Activated CD4-positive, alpha-beta T cell treated with anti-CD3 and anti-CD28 coated beads for 36 hours (primary cell): ENCODE measurements around the gene NAA50. TPM values are rescaled to one million over a fixed set of nuclear protein-coding genes. Genes with fewer than 3 reads are reported as not detected.
A peak's percentile ranks its signal among the peaks of the same experiment; 100 is the strongest.

Experiments used
- ATAC-seq: fragments of 200-7000 bp; cut with Tn5 transposase; one replicate; pipeline ENCODE4 v1.10.0; 2021; ENCODE audit warnings: mild to moderate bottlenecking, moderate library complexity
- CTCF ChIA-PET: fragments of 350-600 bp; sonication (Branson Sonifier 250); formaldehyde crosslinking; loops from one replicate; lab custom pipeline; 2021; ENCODE audit warnings: antibody characterized with exemption; lab: Charles Lee
- POLR2A ChIA-PET: fragments of 350-600 bp; sonication (Branson Sonifier 250); formaldehyde crosslinking; loops from one replicate; lab custom pipeline; 2021; ENCODE audit warnings: antibody characterized with exemption, inconsistent platforms; lab: Charles Lee
- DNase-seq: peaks from one replicate; pipeline ENCODE4 v3.0.0-alpha.2; 2020
- H3K27ac Mint-ChIP-seq: one replicate; pipeline ENCODE4 v1.8.0; 2021; ENCODE audit warnings: mixed read lengths
- H3K27me3 Mint-ChIP-seq: one replicate; pipeline ENCODE4 v1.8.0; 2021; ENCODE audit warnings: mixed read lengths
- H3K36me3 Mint-ChIP-seq: one replicate; pipeline ENCODE4 v1.8.0; 2021; ENCODE audit warnings: low read depth, mixed read lengths
- H3K4me1 Mint-ChIP-seq: one replicate; pipeline ENCODE4 v1.8.0; 2021; ENCODE audit warnings: mixed read lengths
- H3K4me3 Mint-ChIP-seq: one replicate; pipeline ENCODE4 v1.8.0; 2021; ENCODE audit warnings: mild to moderate bottlenecking, moderate library complexity, mixed read lengths
- H3K9me3 Mint-ChIP-seq: one replicate; pipeline ENCODE4 v1.8.0; 2021; ENCODE audit warnings: low read depth, mixed read lengths
- intact Hi-C, 2 experiments: fragments of 100-400 bp; cut with DNase I in 1 of 2; cut with micrococcal nuclease in 1 of 2; formaldehyde crosslinking; loops; one replicate each; pipeline versions ENCODE4 v1.14.2 to v1.15.1; 2022 to 2024; cut with DNase I, micrococcal nuclease
- total RNA-seq, 2 experiments: library from RNA; stranded (reverse); gene quantifications; one replicate each; pipeline ENCODE4 v1.2.3, GENCODE V29; 2021

The NAA50 gene
- total RNA-seq = 100 to 1,000 TPM in 1 of 2 experiments, 10 to 100 TPM in 1; 97.1 to 122 TPM

DNA sequence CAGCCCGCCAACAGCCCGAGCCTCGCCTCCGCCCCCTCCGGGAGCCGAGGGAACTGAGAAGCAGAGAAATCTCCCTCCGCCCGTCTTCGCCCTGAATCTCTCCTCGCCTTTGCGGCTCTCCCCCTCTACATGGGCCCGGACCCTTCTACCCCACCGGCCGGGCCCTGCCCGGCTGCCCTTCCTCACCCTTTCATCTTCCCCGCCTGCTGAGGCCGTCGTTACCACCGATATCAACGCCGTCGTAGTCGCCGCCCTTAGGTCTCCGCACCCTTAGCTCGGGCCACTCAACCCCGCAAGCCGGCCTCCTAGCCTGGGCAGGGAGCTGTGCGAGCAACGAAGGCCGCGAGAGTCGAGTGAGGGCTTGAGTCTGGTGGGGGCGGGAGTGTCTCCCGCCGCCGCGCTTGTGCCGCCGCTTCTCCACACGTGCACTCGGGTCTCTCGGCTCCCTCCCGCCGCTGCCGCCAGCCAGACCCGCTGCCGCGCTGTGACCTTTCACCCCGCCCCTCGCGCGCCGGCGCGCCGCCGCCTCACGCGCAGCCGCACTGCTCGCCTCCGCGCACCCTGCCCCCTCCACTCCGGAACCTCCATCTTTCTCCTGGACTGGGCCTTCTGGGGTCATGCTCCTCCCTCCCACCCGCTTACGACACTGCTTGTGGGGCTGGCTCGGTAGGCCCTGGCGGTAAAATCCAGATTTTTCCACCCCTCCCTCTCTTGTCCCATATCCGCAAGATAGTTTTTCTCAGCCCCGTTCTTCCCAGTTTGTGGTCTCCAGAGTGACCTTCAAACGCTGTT lies at the start of gene NAA50:
TSS of gene NAA50 (minus strand) at position 494 of the 792 bp plus-strand sequence. CDS start at position 194, 300 bp downstream.
- CTCF ChIA-PET = interaction anchor here (0.6 to 8.2 kb wide), 16 partner anchors 10 to 475 kb away, joined by 3 to 101 read pairs (median 4); partner anchors contain the start of genes GRAMD1C and USF3
- H3K27me3 Mint-ChIP-seq = no peaks in the 10 kb centered on the region
- peaks cover 66% of the 10 kb centered on the region for H3K4me1 Mint-ChIP-seq
- DNase-seq (peak; percentile 96), ATAC-seq (peak; percentile 68)
- peak within 1 kb of the TSS; percentile 100 for H3K27ac Mint-ChIP-seq
- intact Hi-C loops = loop anchor here (1.0 to 10.0 kb wide), 22 partner anchors 10 to 1909 kb away; partner anchors contain the start of genes CCDC191 (in 2 of the 2), QTRT2 (in 2 of the 2), SIDT1 (in 2 of the 2) and USF3 (in 2 of the 2)
- peak within 1 kb of the TSS; percentile 93 for H3K4me3 Mint-ChIP-seq
- H3K36me3 Mint-ChIP-seq = peaks cover 25% of the 10 kb centered on the region
- no peaks in the 10 kb centered on the region for H3K9me3 Mint-ChIP-seq
- POLR2A ChIA-PET = interaction anchor here (1.0 to 2.7 kb wide), 3 partner anchors 9 to 231 kb away, joined by 4 to 10 read pairs (median 7); partner anchors contain the start of genes SPICE1 and USF3

DNA sequence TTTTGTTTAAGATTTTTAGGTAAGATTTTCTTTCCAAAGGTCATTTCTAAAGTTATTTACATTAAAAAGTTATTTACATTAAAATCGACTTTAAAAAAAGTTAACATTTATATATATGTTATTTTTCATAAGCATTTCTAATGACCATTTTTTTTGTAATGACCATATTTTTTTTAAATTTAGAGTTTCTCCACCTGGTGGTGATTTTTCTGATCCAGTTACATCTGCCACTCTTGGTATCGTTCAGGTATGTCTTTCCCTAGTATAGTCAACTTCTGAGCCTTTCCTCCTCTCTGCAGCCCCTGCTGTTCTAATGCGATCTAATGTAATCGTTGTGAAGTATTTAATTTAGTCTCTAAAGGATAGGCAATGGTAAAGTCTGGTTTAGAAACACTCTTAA lies 49.6 kb upstream of the NAA50 start:
- Mint-ChIP-seq H3K4me3 (no peak overlapping the region), H3K27ac (no peak overlapping the region), H3K4me1 (no peaks in the 10 kb centered on the region), H3K9me3 (no peaks in the 10 kb centered on the region), H3K36me3 (peaks cover 19% of the 10 kb centered on the region), H3K27me3 (no peaks in the 10 kb centered on the region)
- DNase-seq (no peak), ATAC-seq (no peak)
- ChIA-PET POLR2A (no interaction called here), CTCF (interaction anchor here (1.3 to 1.6 kb wide), 2 partner anchors 55 to 58 kb away, joined by 3 to 5 read pairs; no protein-coding TSS in a partner anchor)
- intact Hi-C loops = no loop called here

GRCh38 chr3:113794526-113794925 lies 48.5 kb upstream of the NAA50 start:
- Mint-ChIP-seq H3K9me3 (no peaks in the 10 kb centered on the region), H3K4me3 (no peak overlapping the region), H3K27me3 (no peaks in the 10 kb centered on the region), H3K27ac (no peak overlapping the region), H3K36me3 (peaks cover 16% of the 10 kb centered on the region), H3K4me1 (no peaks in the 10 kb centered on the region)
- POLR2A ChIA-PET = no interaction called here
- DNase-seq = no peak
- intact Hi-C loops = no loop called here
- ATAC-seq = no peak
- CTCF ChIA-PET = interaction anchor here (0.6 kb wide), 1 partner anchor 96 kb away, joined by 3 read pairs; no protein-coding TSS in a partner anchor

GRCh38 chr3:113791381-113791780 lies 45.3 kb upstream of the NAA50 start:
- POLR2A ChIA-PET = no interaction called here
- intact Hi-C loops = no loop called here

DNA sequence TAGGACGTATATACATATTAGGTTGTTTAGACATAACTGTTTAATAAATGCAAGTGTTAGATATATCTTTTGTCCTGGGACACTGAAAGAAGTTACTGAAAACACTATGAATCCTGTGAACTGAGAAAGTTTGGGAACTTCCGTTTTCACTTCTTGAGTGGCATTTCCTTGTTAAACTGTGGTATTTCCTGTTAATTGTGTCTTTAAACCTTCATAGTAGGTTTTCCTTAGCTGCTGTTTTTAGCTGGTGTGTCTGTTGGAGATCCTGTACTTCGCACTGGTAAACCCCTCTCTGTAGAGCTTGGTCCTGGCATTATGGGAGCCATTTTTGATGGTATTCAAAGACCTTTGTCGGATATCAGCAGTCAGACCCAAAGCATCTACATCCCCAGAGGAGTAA lies 37.9 kb upstream of the NAA50 start:
- POLR2A ChIA-PET = no interaction called here
- no peak overlapping the region for H3K27ac Mint-ChIP-seq
- peaks cover 17% of the 10 kb centered on the region for H3K36me3 Mint-ChIP-seq

More at GRCh38 chr3:113791381-113791780, 45.3 kb upstream of the NAA50 start:
- H3K27me3 Mint-ChIP-seq = no peaks in the 10 kb centered on the region
- DNase-seq (no peak), ATAC-seq (no peak)
- no peaks in the 10 kb centered on the region for H3K4me1 Mint-ChIP-seq
- peaks cover 15% of the 10 kb centered on the region for H3K36me3 Mint-ChIP-seq
- no peak overlapping the region for H3K27ac Mint-ChIP-seq
- H3K4me3 Mint-ChIP-seq = no peak overlapping the region
- CTCF ChIA-PET = interaction anchor here (1.4 to 3.5 kb wide), 2 partner anchors 35 to 55 kb away, joined by 3 to 12 read pairs; no protein-coding TSS in a partner anchor
- no peaks in the 10 kb centered on the region for H3K9me3 Mint-ChIP-seq

GRCh38 chr3:113783463-113783862 lies 37.4 kb upstream of the NAA50 start:
- DNase-seq = no peak
- peak; percentile 44 for ATAC-seq
- peaks cover 17% of the 10 kb centered on the region for H3K36me3 Mint-ChIP-seq
- H3K27ac Mint-ChIP-seq = no peak overlapping the region
- no peaks in the 10 kb centered on the region for H3K9me3 Mint-ChIP-seq
- H3K27me3 Mint-ChIP-seq = no peaks in the 10 kb centered on the region
- peaks cover 3% of the 10 kb centered on the region for H3K4me1 Mint-ChIP-seq
- H3K4me3 Mint-ChIP-seq = no peak overlapping the region
- POLR2A ChIA-PET = no interaction called here
- intact Hi-C loops = no loop called here
- CTCF ChIA-PET = interaction anchor here (1.1 to 1.7 kb wide), 2 partner anchors 32 to 47 kb away, joined by 4 to 10 read pairs; no protein-coding TSS in a partner anchor

More for the DNA sequence above, 37.9 kb upstream of the NAA50 start:
- Mint-ChIP-seq H3K4me1 (peaks cover 3% of the 10 kb centered on the region), H3K4me3 (no peak overlapping the region), H3K27me3 (no peaks in the 10 kb centered on the region), H3K9me3 (no peaks in the 10 kb centered on the region)
- CTCF ChIA-PET = interaction anchor here (1.1 to 1.7 kb wide), 2 partner anchors 32 to 48 kb away, joined by 4 to 10 read pairs; no protein-coding TSS in a partner anchor
- no peak for ATAC-seq
- DNase-seq = no peak
- intact Hi-C loops = no loop called here

DNA sequence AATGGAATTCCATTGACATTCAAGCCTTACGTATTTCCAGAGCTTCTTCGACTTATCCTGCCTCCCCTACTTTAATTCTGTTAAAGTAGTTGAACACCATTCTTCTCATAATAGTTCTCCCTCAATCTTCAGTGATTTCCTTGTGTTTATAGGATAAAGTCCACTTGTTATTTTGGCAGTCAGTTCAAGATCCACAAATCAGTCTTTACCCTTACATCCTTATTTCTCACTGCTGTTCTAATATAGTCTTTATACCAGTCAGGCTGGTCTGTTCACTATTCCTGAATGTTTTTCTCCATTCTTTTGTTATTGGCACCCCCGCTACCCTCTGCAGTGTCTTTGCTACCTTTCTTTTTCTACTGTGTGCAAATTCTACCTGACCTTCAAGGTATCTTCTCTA lies 30.5 kb upstream of the NAA50 start:
- ATAC-seq (no peak), DNase-seq (no peak)
- Mint-ChIP-seq H3K4me1 (peaks cover 10% of the 10 kb centered on the region), H3K4me3 (no peak overlapping the region), H3K27me3 (no peaks in the 10 kb centered on the region), H3K27ac (no peak overlapping the region), H3K36me3 (peaks cover 6% of the 10 kb centered on the region), H3K9me3 (no peaks in the 10 kb centered on the region)
- intact Hi-C loops = no loop called here
- ChIA-PET POLR2A (no interaction called here), CTCF (interaction anchor here (0.9 kb wide), 1 partner anchor 134 kb away, joined by 3 read pairs; no protein-coding TSS in a partner anchor)

- POLR2A ChIA-PET = no interaction called here
- peaks cover 10% of the 10 kb centered on the region for H3K4me1 Mint-ChIP-seq
- ATAC-seq (no peak), DNase-seq (no peak)
- no peaks in the 10 kb centered on the region for H3K9me3 Mint-ChIP-seq
- CTCF ChIA-PET = no interaction called here
- intact Hi-C loops = no loop called here
- H3K27me3 Mint-ChIP-seq = no peaks in the 10 kb centered on the region
- H3K27ac Mint-ChIP-seq = no peak overlapping the region
- peaks cover 3% of the 10 kb centered on the region for H3K36me3 Mint-ChIP-seq
- H3K4me3 Mint-ChIP-seq = no peak overlapping the region
Observed at GRCh38 chr3:113775516-113775915, 29.5 kb upstream of the NAA50 start.

GRCh38 chr3:113773381-113773780 lies 27.3 kb upstream of the NAA50 start:
- H3K27me3 Mint-ChIP-seq = no peaks in the 10 kb centered on the region
- no peak overlapping the region for H3K4me3 Mint-ChIP-seq
- ChIA-PET CTCF (interaction anchor here (1.0 to 1.3 kb wide), 3 partner anchors 28 to 71 kb away, joined by 3 to 6 read pairs (median 4); no protein-coding TSS in a partner anchor), POLR2A (interaction anchor here (0.5 kb wide), 1 partner anchor 258 kb away, joined by 3 read pairs; no protein-coding TSS in a partner anchor)
- peaks cover 14% of the 10 kb centered on the region for H3K4me1 Mint-ChIP-seq
- H3K27ac Mint-ChIP-seq = no peak overlapping the region
- no peaks in the 10 kb centered on the region for H3K9me3 Mint-ChIP-seq
- intact Hi-C loops = no loop called here
- no peak for DNase-seq
- no peaks in the 10 kb centered on the region for H3K36me3 Mint-ChIP-seq
- ATAC-seq = no peak

DNA sequence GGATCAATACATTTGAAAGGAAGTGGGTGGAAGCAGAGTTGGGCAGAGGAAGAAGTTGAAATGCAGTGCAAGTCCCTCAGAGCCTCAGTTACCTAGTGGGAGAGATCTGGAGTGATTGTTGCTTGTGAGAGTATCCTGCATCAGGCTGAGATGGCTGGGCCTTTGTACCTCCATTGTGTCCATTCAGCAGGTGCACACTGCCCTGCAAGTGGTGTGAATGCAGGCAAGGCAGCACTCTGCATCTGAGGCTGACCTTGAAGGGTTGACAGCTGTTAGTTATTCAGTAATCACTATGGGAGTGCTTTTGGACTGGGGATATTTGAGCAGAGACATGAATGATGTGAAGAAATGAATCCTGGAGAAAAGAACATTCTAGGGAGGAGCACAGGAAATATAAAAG lies 25.9 kb upstream of the NAA50 start:
- Mint-ChIP-seq H3K4me3 (no peak overlapping the region), H3K36me3 (no peaks in the 10 kb centered on the region), H3K27me3 (no peaks in the 10 kb centered on the region), H3K4me1 (peaks cover 9% of the 10 kb centered on the region), H3K9me3 (no peaks in the 10 kb centered on the region), H3K27ac (no peak overlapping the region)
- DNase-seq (no peak), ATAC-seq (no peak)
- ChIA-PET POLR2A (no interaction called here), CTCF (no interaction called here)
- intact Hi-C loops = no loop called here

DNA sequence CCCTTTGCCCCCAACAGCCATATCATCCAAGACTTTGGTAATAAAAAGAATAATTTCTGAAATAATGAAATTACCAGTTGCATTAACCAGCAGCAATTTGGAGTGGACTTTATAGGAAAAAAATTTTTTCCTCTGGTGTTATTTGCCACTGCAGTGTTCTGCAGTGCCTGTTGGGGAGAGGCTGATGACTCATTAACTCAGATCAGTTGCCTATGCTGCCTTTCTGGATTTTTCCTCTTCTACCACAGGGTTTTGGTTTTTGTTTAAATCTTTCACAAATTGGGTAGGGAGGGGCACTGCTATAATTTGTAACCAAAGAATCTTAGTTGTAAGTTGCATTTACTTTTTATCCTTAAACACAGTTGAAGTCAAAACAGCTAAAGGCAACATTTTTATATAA lies 23.5 kb upstream of the NAA50 start:
- DNase-seq (no peak), ATAC-seq (peak; percentile 84)
- H3K27ac Mint-ChIP-seq = no peak overlapping the region
- intact Hi-C loops = no loop called here
- ChIA-PET POLR2A (no interaction called here), CTCF (interaction anchor here (1.5 kb wide), 1 partner anchor 33 kb away, joined by 5 read pairs; no protein-coding TSS in a partner anchor)
- peaks cover 7% of the 10 kb centered on the region for H3K4me1 Mint-ChIP-seq
- H3K9me3 Mint-ChIP-seq = no peaks in the 10 kb centered on the region
- H3K4me3 Mint-ChIP-seq = no peak overlapping the region
- no peaks in the 10 kb centered on the region for H3K36me3 Mint-ChIP-seq
- no peaks in the 10 kb centered on the region for H3K27me3 Mint-ChIP-seq
